WTC11 (cell line): Measurements from ENCODE around the gene PRKN. TPM values are rescaled to one million over a fixed set of nuclear protein-coding genes. Genes with fewer than 3 reads are reported as not detected.
"Not testable (repeated sequence)": the region's sequence is repeated elsewhere in the genome, so short reads cannot be mapped to it uniquely, and the experiment has no call there.

Source experiments
- ATAC-seq: fragments of 200-7000 bp; cut with Tn5 transposase; 2 replicates; pipeline ENCODE4 v1.10.0; 2021; ENCODE audit warnings: mild to moderate bottlenecking, moderate library complexity
- CTCF ChIA-PET: fragments of 300-600 bp; sonication (Branson Sonifier 250); formaldehyde crosslinking; loops from one replicate; lab custom pipeline; 2021; ENCODE audit warnings: antibody characterized with exemption; lab: Charles Lee
- POLR2A ChIA-PET: fragments of 350-600 bp; sonication (Branson Sonifier 250); formaldehyde crosslinking; loops from one replicate; lab custom pipeline; 2021; ENCODE audit warnings: antibody characterized with exemption; lab: Charles Lee
- DNase-seq: peaks from one replicate; pipeline ENCODE4 v3.0.0; 2021; ENCODE audit warnings: low spot score
- H3K27ac Mint-ChIP-seq: 2 replicates; pipeline ENCODE4 v1.8.0; 2021; ENCODE audit warnings: mixed read lengths
- H3K27me3 Mint-ChIP-seq: 2 replicates; pipeline ENCODE4 v1.8.0; 2021; ENCODE audit warnings: low read depth, mild to moderate bottlenecking, moderate library complexity, mixed read lengths
- H3K36me3 Mint-ChIP-seq: 2 replicates; pipeline ENCODE4 v1.8.0; 2021; ENCODE audit warnings: mixed read lengths
- H3K4me1 Mint-ChIP-seq: 2 replicates; pipeline ENCODE4 v1.8.0; 2022; ENCODE audit warnings: mixed read lengths
- H3K4me3 Mint-ChIP-seq: 2 replicates; pipeline ENCODE4 v1.8.0; 2021; ENCODE audit warnings: mild to moderate bottlenecking, moderate library complexity, mixed read lengths
- H3K9me3 Mint-ChIP-seq: 2 replicates; pipeline ENCODE4 v1.8.0; 2021; ENCODE audit warnings: mixed read lengths
- ATF1 ChIP-seq: sonication (generic); formaldehyde crosslinking; IDR thresholded peaks from 2 replicates; pipeline ENCODE4 v1.8.1; 2023; ENCODE audit warnings: mild to moderate bottlenecking, moderate library complexity, missing genetic modification reagents
- CREB1 ChIP-seq: sonication (generic); formaldehyde crosslinking; IDR thresholded peaks from 2 replicates; pipeline ENCODE4 v1.8.0; 2023; ENCODE audit warnings: mild to moderate bottlenecking, missing genetic modification reagents
- E2F1 ChIP-seq: sonication (generic); formaldehyde crosslinking; IDR thresholded peaks from 2 replicates; pipeline ENCODE4 v1.8.0; 2022; ENCODE audit warnings: mild to moderate bottlenecking, missing genetic modification reagents
- E2F5 ChIP-seq: sonication (generic); formaldehyde crosslinking; IDR thresholded peaks from 2 replicates; pipeline ENCODE4 v1.8.1; 2022; ENCODE audit warnings: mild to moderate bottlenecking, moderate library complexity, missing genetic modification reagents
- GRHL2 ChIP-seq: fragments of 250-450 bp; sonication (Bioruptor Pico); IDR thresholded peaks from 2 replicates; pipeline ENCODE4 v1.8.0; 2022; ENCODE audit warnings: mild to moderate bottlenecking, moderate library complexity; ENCODE audit not compliant: insufficient replicate concordance, severe bottlenecking
- HMGA2 ChIP-seq: fragments of 250-450 bp; sonication (Bioruptor Pico); IDR thresholded peaks from 2 replicates; pipeline ENCODE4 v1.4.0; 2021; ENCODE audit warnings: mild to moderate bottlenecking, moderate library complexity
- HMGXB4 ChIP-seq: sonication (generic); formaldehyde crosslinking; IDR thresholded peaks from 2 replicates; pipeline ENCODE4 v1.8.1; 2023; ENCODE audit warnings: mild to moderate bottlenecking, moderate library complexity, missing genetic modification reagents
- JUN ChIP-seq: sonication (generic); formaldehyde crosslinking; IDR thresholded peaks from 2 replicates; pipeline ENCODE4 v1.8.0; 2023; ENCODE audit warnings: mild to moderate bottlenecking, missing genetic modification reagents
- MLX ChIP-seq: sonication (generic); formaldehyde crosslinking; IDR thresholded peaks from 2 replicates; pipeline ENCODE4 v1.8.1; 2023; ENCODE audit warnings: mild to moderate bottlenecking, missing genetic modification reagents, moderate library complexity
- MXD4 ChIP-seq: fragments of 250-450 bp; sonication (Bioruptor Pico); IDR thresholded peaks from 2 replicates; pipeline ENCODE4 v1.8.0; 2021; ENCODE audit warnings: mild to moderate bottlenecking, moderate library complexity, borderline replicate concordance
- NR1H2 ChIP-seq: sonication (generic); formaldehyde crosslinking; IDR thresholded peaks from 2 replicates; pipeline ENCODE4 v1.9.0; 2021; ENCODE audit warnings: mild to moderate bottlenecking, moderate library complexity, missing genetic modification reagents
- NR2C2 ChIP-seq: sonication (generic); formaldehyde crosslinking; IDR thresholded peaks from 2 replicates; pipeline ENCODE4 v1.8.0; 2022; ENCODE audit warnings: mild to moderate bottlenecking, missing genetic modification reagents
- PRRX2 ChIP-seq: fragments of 250-450 bp; sonication (Bioruptor Pico); IDR thresholded peaks from 2 replicates; pipeline ENCODE4 v1.8.0; 2021; ENCODE audit warnings: mild to moderate bottlenecking
- RELA ChIP-seq: sonication (generic); formaldehyde crosslinking; IDR thresholded peaks from 2 replicates; pipeline ENCODE4 v1.8.1; 2022; ENCODE audit warnings: missing genetic modification reagents, mild to moderate bottlenecking, borderline replicate concordance
- SMAD3 ChIP-seq: sonication (generic); formaldehyde crosslinking; IDR thresholded peaks from 2 replicates; pipeline ENCODE4 v1.8.0; 2022; ENCODE audit warnings: missing genetic modification reagents, mild to moderate bottlenecking, borderline replicate concordance
- TCF7 ChIP-seq: sonication (generic); formaldehyde crosslinking; IDR thresholded peaks from 2 replicates; pipeline ENCODE4 v1.8.0; 2022; ENCODE audit warnings: mild to moderate bottlenecking, low read depth, missing genetic modification reagents, moderate library complexity
- TEAD1 ChIP-seq: sonication (generic); formaldehyde crosslinking; IDR thresholded peaks from 2 replicates; pipeline ENCODE4 v1.8.0; 2022; ENCODE audit warnings: mild to moderate bottlenecking, missing genetic modification reagents
- TP53 ChIP-seq: sonication (generic); formaldehyde crosslinking; IDR thresholded peaks from 2 replicates; pipeline ENCODE4 v1.8.1; 2023; ENCODE audit warnings: mild to moderate bottlenecking, missing genetic modification reagents
- USF2 ChIP-seq: sonication (generic); formaldehyde crosslinking; IDR thresholded peaks from 2 replicates; pipeline ENCODE4 v1.8.1; 2023; ENCODE audit warnings: mild to moderate bottlenecking, missing genetic modification reagents, moderate library complexity
- ZNF219 ChIP-seq: sonication (generic); formaldehyde crosslinking; IDR thresholded peaks from 2 replicates; pipeline ENCODE4 v1.8.0; 2023; ENCODE audit warnings: missing genetic modification reagents, mild to moderate bottlenecking, borderline replicate concordance
- ZNF317 ChIP-seq: sonication (generic); formaldehyde crosslinking; IDR thresholded peaks from 2 replicates; pipeline ENCODE4 v1.8.1; 2023; ENCODE audit warnings: low read depth, mild to moderate bottlenecking, moderate library complexity, missing genetic modification reagents, borderline replicate concordance
- ZNF671 ChIP-seq: fragments of 250-450 bp; sonication (Bioruptor Pico); IDR thresholded peaks from 2 replicates; pipeline ENCODE4 v1.8.0; 2021; ENCODE audit warnings: mild to moderate bottlenecking
- total RNA-seq: library from RNA; stranded (reverse); gene quantifications from 3 replicates; pipeline ENCODE4 v1.2.3, GENCODE V29; 2021

PRKN gene
- total RNA-seq, 1 experiment from 2014 or later, result 0.59 TPM

GRCh38 chr6:161890133-161890831 lies 837.3 kb downstream of the PRKN start:
- ChIA-PET POLR2A (no interaction called here), CTCF (no interaction called here)
- H3K36me3 Mint-ChIP-seq, result no peaks in the 10 kb centered on the region
- H3K9me3 Mint-ChIP-seq, result no peaks in the 10 kb centered on the region
- peaks cover 50% of the 10 kb centered on the region for H3K27me3 Mint-ChIP-seq
- TF ChIP-seq ZNF671 (no peak), MLX (CRISPR knock-in tag) (no peak)
- H3K27ac Mint-ChIP-seq, result no peak overlapping the region
- ATAC-seq (peak; percentile 23; the same call in 1 of the 2 replicates), DNase-seq (no peak)
- peak overlapping the region; percentile 25 for H3K4me3 Mint-ChIP-seq
- peaks cover 26% of the 10 kb centered on the region for H3K4me1 Mint-ChIP-seq

GRCh38 chr6:161889324-161889723 lies 838.2 kb downstream of the PRKN start:
- TF ChIP-seq E2F1 (CRISPR knock-in tag) (no peak), ATF1 (CRISPR knock-in tag) (no peak), PRRX2 (CRISPR knock-in tag) (no peak), NR1H2 (CRISPR knock-in tag) (no peak), RELA (no peak), GRHL2 (no peak), CREB1 (CRISPR knock-in tag) (no peak), USF2 (CRISPR knock-in tag) (no peak), E2F5 (CRISPR knock-in tag) (no peak)
- H3K27me3 Mint-ChIP-seq, result peaks cover 43% of the 10 kb centered on the region
- ATAC-seq, result no peak
- ChIA-PET POLR2A (no interaction called here), CTCF (no interaction called here)
- H3K9me3 Mint-ChIP-seq, result no peaks in the 10 kb centered on the region
- no peak for DNase-seq
- H3K36me3 Mint-ChIP-seq, result no peaks in the 10 kb centered on the region
- H3K27ac Mint-ChIP-seq, result no peak overlapping the region
- peaks cover 24% of the 10 kb centered on the region for H3K4me1 Mint-ChIP-seq
- no peak overlapping the region for H3K4me3 Mint-ChIP-seq

- peaks cover 26% of the 10 kb centered on the region for H3K4me1 Mint-ChIP-seq
- peak; percentile 96 for TF ChIP-seq HMGA2
- CTCF ChIA-PET, DNase-seq, POLR2A ChIA-PET, H3K27ac Mint-ChIP-seq, H3K36me3 Mint-ChIP-seq, H3K9me3 Mint-ChIP-seq, ATAC-seq, H3K4me3 Mint-ChIP-seq: not testable (repeated sequence)
- H3K27me3 Mint-ChIP-seq, result peaks cover 18% of the 10 kb centered on the region
These were observed 841.0 kb downstream of the PRKN start for GRCh38 chr6:161886545-161886944.

- ChIA-PET CTCF (no interaction called here), POLR2A (no interaction called here)
- H3K27me3 Mint-ChIP-seq, result peaks cover 7% of the 10 kb centered on the region
- H3K9me3 Mint-ChIP-seq, result no peaks in the 10 kb centered on the region
- peaks cover 16% of the 10 kb centered on the region for H3K4me1 Mint-ChIP-seq
- H3K27ac Mint-ChIP-seq, result no peak overlapping the region
- ATAC-seq, result no peak
- H3K4me3 Mint-ChIP-seq, result no peak overlapping the region
- DNase-seq, result no peak
- no peaks in the 10 kb centered on the region for H3K36me3 Mint-ChIP-seq
- TF ChIP-seq ZNF317 (no peak), HMGXB4 (CRISPR knock-in tag) (no peak), TEAD1 (no peak), ZNF219 (CRISPR knock-in tag) (no peak), MXD4 (CRISPR knock-in tag) (no peak), TP53 (CRISPR knock-in tag) (no peak), NR2C2 (CRISPR knock-in tag) (no peak), SMAD3 (CRISPR knock-in tag) (no peak), JUN (CRISPR knock-in tag) (no peak), TCF7 (CRISPR knock-in tag) (no peak)
These were observed 842.8 kb downstream of the PRKN start for GRCh38 chr6:161884782-161885181.
